PFSK-1 (cell line): ENCODE results near the gene NTM.

Experiments
- FOXP2 ChIP-seq: optimal IDR thresholded peaks from 2 replicates; pipeline ENCODE3; 2011; ENCODE audit warnings: borderline replicate concordance, control low read depth, inconsistent platforms; ENCODE audit not compliant: insufficient read depth; ENCODE audit errors: extremely low read length, extremely low read depth
- POLR2AphosphoS5 ChIP-seq: IDR thresholded peaks from 2 replicates; pipeline ENCODE4 v1.6.1; 2012; ENCODE audit warnings: low read depth, mild to moderate bottlenecking, control low read depth, low read length, moderate library complexity
- REST ChIP-seq, 2 experiments: IDR thresholded peaks; 2 replicates each; pipeline versions ENCODE4 v1.6.1 to v1.8.0; 2011 to 2012; ENCODE audit warnings: low read depth in 2 of 2, low read length in 2 of 2, control low read depth in 1 of 2, inconsistent platforms in 1 of 2, mild to moderate bottlenecking in 1 of 2, moderate library complexity in 1 of 2; ENCODE audit not compliant: insufficient read depth in 1 of 2
- SIN3A ChIP-seq: IDR thresholded peaks from 2 replicates; pipeline ENCODE4 v1.6.1; 2012; ENCODE audit warnings: mild to moderate bottlenecking, low read length, moderate library complexity, borderline replicate concordance; ENCODE audit not compliant: insufficient read depth
- TAF1 ChIP-seq: IDR thresholded peaks from 2 replicates; pipeline ENCODE4 v1.6.1; 2012; ENCODE audit warnings: low read length, control low read depth, borderline replicate concordance; ENCODE audit not compliant: insufficient read depth

Gene NTM

DNA sequence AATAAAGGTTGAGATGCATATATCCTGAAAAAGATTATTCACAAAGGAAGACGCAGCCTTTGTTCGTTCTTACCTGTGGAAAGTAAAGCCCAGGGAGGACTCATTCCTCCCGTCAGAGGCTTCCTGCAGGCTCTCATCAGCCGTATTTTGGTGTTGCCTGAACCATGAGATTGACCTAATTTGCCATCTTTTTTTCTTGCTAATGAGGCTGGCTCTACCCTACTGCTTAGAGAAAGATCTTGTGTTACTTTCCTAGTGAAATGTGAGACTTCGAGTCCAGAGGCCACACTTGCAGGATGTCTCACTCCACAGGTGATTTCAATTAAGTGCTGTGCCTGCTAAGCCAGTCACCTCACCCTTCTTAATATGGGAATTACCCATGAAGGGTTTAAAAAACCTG lies 269.9 kb downstream of the NTM start:
- TF ChIP-seq SIN3A (no peak), FOXP2 (no peak), TAF1 (no peak), POLR2AphosphoS5 (no peak), REST (IDR thresholded peaks at IDR 0.05; ENCODE audit: insufficient read depth in 1 of 2, low read depth in 2 of 2, low read length in 2 of 2) (no peak)

DNA sequence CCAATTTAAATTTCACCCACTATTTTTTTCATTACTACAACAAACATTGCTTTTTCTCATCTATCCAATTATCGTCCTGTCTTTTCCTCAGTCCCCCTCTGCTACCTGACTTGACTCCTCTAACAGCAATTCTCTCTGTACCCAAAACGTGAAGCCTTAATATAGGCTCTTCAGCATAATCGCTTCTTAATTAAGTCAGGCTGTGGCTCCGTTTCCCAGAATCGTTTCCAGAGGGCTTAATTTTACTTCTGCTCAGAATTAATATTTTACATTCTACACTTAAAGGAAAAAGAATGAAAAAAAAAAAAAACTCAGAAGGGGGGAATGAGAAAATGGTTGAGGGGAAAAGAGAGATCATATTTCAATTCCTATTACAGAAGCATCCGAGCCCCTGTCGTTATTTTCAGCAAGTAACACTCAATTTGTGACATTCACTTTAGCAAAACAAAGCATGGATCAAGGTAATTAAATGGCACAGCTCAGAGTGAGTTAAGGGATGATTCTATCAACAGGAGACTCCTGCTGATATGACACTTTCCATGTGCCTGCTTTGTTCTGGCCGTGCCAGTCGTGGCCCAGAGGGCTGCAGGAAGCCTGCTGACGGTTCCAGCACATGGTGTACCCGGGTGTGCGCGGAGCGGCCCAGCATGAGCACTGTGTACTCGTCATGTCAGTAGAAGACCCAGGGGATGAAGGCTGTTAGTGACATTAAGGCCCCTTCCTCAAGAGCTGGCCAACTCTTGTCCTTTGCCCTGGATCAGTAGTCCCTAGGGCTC lies 272.5 kb downstream of the NTM start:
- TF ChIP-seq FOXP2 (no peak), REST (IDR thresholded peaks at IDR 0.05; ENCODE audit: insufficient read depth in 1 of 2, low read depth in 2 of 2, low read length in 2 of 2) (no peak), TAF1 (no peak), SIN3A (no peak), POLR2AphosphoS5 (no peak)

GRCh38 chr11:131644204-131644795 lies 273.9 kb downstream of the NTM start:
- no peak for TF ChIP-seq POLR2AphosphoS5
- TF ChIP-seq FOXP2: no peak
- no peak for TF ChIP-seq TAF1
- TF ChIP-seq REST (IDR thresholded peaks at IDR 0.05; ENCODE audit: insufficient read depth in 1 of 2, low read depth in 2 of 2, low read length in 2 of 2): no peak
- TF ChIP-seq SIN3A: no peak

DNA sequence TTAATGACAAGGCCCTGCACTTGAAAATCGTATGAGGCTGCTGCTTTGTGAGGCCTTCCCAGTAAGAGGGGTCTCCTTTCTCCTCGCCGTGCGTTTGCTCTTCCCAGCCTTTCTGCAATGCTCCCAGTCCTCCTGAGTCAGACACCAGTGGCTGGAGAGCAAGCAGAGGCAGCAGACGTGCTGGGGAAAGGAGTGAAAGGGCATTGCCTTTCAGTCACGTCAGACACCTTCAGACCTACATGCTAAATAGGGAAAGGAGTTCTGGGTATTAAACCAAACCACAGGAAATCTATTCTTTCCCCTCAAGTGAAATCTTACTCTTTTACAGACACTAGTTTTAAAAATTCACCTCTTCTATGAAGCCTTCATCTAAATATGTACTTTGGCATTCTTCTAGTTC lies 274.8 kb downstream of the NTM start:
- no peak for TF ChIP-seq TAF1
- TF ChIP-seq REST (IDR thresholded peaks at IDR 0.05; ENCODE audit: insufficient read depth in 1 of 2, low read depth in 2 of 2, low read length in 2 of 2): no peak
- TF ChIP-seq FOXP2: no peak
- TF ChIP-seq SIN3A: no peak
- TF ChIP-seq POLR2AphosphoS5: no peak
